ENCODE data around the gene DNAAF5. TPM values are rescaled to one million over a fixed set of nuclear protein-coding genes. Genes with fewer than 3 reads are reported as not detected.

The DNAAF5 gene
- total and polyA plus RNA-seq, 4 experiments from 2014 or later = 1.7 to 19.4 (median 10.3) TPM

- Histone ChIP-seq H3K4me1 (ENCODE audit: insufficient read depth, low read length) (no peaks in the 10 kb centered on the region), H3K27ac (ENCODE audit: low read depth, low read length) (no peak overlapping the region), H3K36me3 (ENCODE audit: insufficient read depth, low read length) (peaks cover 30% of the 10 kb centered on the region), H3K4me3 (ENCODE audit: low read length in 2 of 2) (no peak overlapping the region), H3K9me3 (ENCODE audit: control insufficient read depth in 1 of 2, low read length in 2 of 2) (no peaks in the 10 kb centered on the region), H3K27me3 (ENCODE audit: insufficient read depth, low read length) (no peaks in the 10 kb centered on the region)
- intact Hi-C loops (cut with micrococcal nuclease) = no loop called here
- POLR2A ChIA-PET (ENCODE audit: partially characterized antibody) = no interaction called here
- Mint-ChIP-seq H3K36me3 (peaks cover 34 to 47% of the 10 kb centered on the region in 2 donors), H3K9me3 (no peaks in the 10 kb centered on the region), H3K27ac (no peak overlapping the region), H3K4me3 (no peak overlapping the region), H3K27me3 (no peaks in the 10 kb centered on the region), H3K4me1 (no peaks in the 10 kb centered on the region)
- DNase-seq = no peak
- CTCF ChIA-PET (ENCODE audit: partially characterized antibody) = no interaction called here
These were observed 30.5 kb downstream of the DNAAF5 start for GRCh38 chr7:756928-757560.

GRCh38 chr7:757741-758163 lies 31.3 kb downstream of the DNAAF5 start:
- Histone ChIP-seq H3K36me3 (ENCODE audit: insufficient read depth, low read length) (peaks cover 30% of the 10 kb centered on the region), H3K27ac (ENCODE audit: low read depth, low read length) (no peak overlapping the region), H3K27me3 (ENCODE audit: insufficient read depth, low read length) (no peaks in the 10 kb centered on the region), H3K4me3 (ENCODE audit: low read length in 2 of 2) (no peak overlapping the region), H3K4me1 (ENCODE audit: insufficient read depth, low read length) (no peaks in the 10 kb centered on the region), H3K9me3 (ENCODE audit: control insufficient read depth in 1 of 2, low read length in 2 of 2) (no peaks in the 10 kb centered on the region)
- DNase-seq = no peak
- no peaks in the 10 kb centered on the region for H3K4me1 Mint-ChIP-seq
- H3K36me3 Mint-ChIP-seq = peaks cover 31 to 46% of the 10 kb centered on the region in 2 donors
- intact Hi-C loops (cut with micrococcal nuclease) = no loop called here
- no peaks in the 10 kb centered on the region for H3K9me3 Mint-ChIP-seq
- POLR2A ChIA-PET (ENCODE audit: partially characterized antibody) = no interaction called here
- no peak overlapping the region for H3K27ac Mint-ChIP-seq
- no peaks in the 10 kb centered on the region for H3K27me3 Mint-ChIP-seq
- CTCF ChIA-PET (ENCODE audit: partially characterized antibody) = no interaction called here
- H3K4me3 Mint-ChIP-seq = no peak overlapping the region

- POLR2A ChIA-PET (ENCODE audit: partially characterized antibody) = no interaction called here
- no peak overlapping the region for H3K4me3 Mint-ChIP-seq
- H3K4me1 Mint-ChIP-seq = no peaks in the 10 kb centered on the region
- no peaks in the 10 kb centered on the region for H3K9me3 ChIP-seq (ENCODE audit: control insufficient read depth in 1 of 2, low read length in 2 of 2)
- no peak for DNase-seq
- no peak overlapping the region for H3K4me3 ChIP-seq (ENCODE audit: low read length in 2 of 2)
- no peaks in the 10 kb centered on the region for H3K4me1 ChIP-seq (ENCODE audit: insufficient read depth, low read length)
- H3K36me3 Mint-ChIP-seq = peaks cover 24 to 43% of the 10 kb centered on the region in 2 donors
- H3K27ac Mint-ChIP-seq = no peak overlapping the region
- no peaks in the 10 kb centered on the region for H3K9me3 Mint-ChIP-seq
- H3K36me3 ChIP-seq (ENCODE audit: insufficient read depth, low read length) = peaks cover 46% of the 10 kb centered on the region
- H3K27me3 ChIP-seq (ENCODE audit: insufficient read depth, low read length) = no peaks in the 10 kb centered on the region
- CTCF ChIA-PET (ENCODE audit: partially characterized antibody) = no interaction called here
- no peaks in the 10 kb centered on the region for H3K27me3 Mint-ChIP-seq
- no peak overlapping the region for H3K27ac ChIP-seq (ENCODE audit: low read depth, low read length)
- intact Hi-C loops (cut with micrococcal nuclease) = no loop called here
These were observed 33.1 kb downstream of the DNAAF5 start for GRCh38 chr7:759569-759968.

GRCh38 chr7:760006-760405 lies 33.5 kb downstream of the DNAAF5 start:
- Mint-ChIP-seq H3K27ac (no peak overlapping the region), H3K27me3 (no peaks in the 10 kb centered on the region), H3K9me3 (no peaks in the 10 kb centered on the region), H3K36me3 (peaks cover 21 to 39% of the 10 kb centered on the region in 2 donors), H3K4me3 (no peak overlapping the region), H3K4me1 (no peaks in the 10 kb centered on the region)
- H3K27ac ChIP-seq (ENCODE audit: low read depth, low read length) = no peak overlapping the region
- no peaks in the 10 kb centered on the region for H3K27me3 ChIP-seq (ENCODE audit: insufficient read depth, low read length)
- intact Hi-C loops (cut with micrococcal nuclease) = no loop called here
- H3K9me3 ChIP-seq (ENCODE audit: control insufficient read depth in 1 of 2, low read length in 2 of 2) = no peaks in the 10 kb centered on the region
- DNase-seq = no peak
- POLR2A ChIA-PET (ENCODE audit: partially characterized antibody) = no interaction called here
- no peak overlapping the region for H3K4me3 ChIP-seq (ENCODE audit: low read length in 2 of 2)
- H3K4me1 ChIP-seq (ENCODE audit: insufficient read depth, low read length) = no peaks in the 10 kb centered on the region
- CTCF ChIA-PET (ENCODE audit: partially characterized antibody) = no interaction called here
- H3K36me3 ChIP-seq (ENCODE audit: insufficient read depth, low read length) = peaks cover 41% of the 10 kb centered on the region

- H3K36me3 Mint-ChIP-seq = peaks cover 16 to 37% of the 10 kb centered on the region in 2 donors
These were observed 34.6 kb downstream of the DNAAF5 start for GRCh38 chr7:761101-761500.

GRCh38 chr7:761631-762030 lies 35.1 kb downstream of the DNAAF5 start:
- Mint-ChIP-seq H3K4me3 (no peak overlapping the region), H3K9me3 (no peaks in the 10 kb centered on the region)
- intact Hi-C loops (cut with micrococcal nuclease) = no loop called here

More at GRCh38 chr7:761101-761500, 34.6 kb downstream of the DNAAF5 start:
- H3K27me3 ChIP-seq (ENCODE audit: insufficient read depth, low read length) = no peaks in the 10 kb centered on the region
- H3K9me3 Mint-ChIP-seq = no peaks in the 10 kb centered on the region
- H3K27ac Mint-ChIP-seq = peak overlapping the region in 1 of 7 donors; percentile 36
- peaks cover 36% of the 10 kb centered on the region for H3K36me3 ChIP-seq (ENCODE audit: insufficient read depth, low read length)
- no peaks in the 10 kb centered on the region for H3K4me1 Mint-ChIP-seq
- H3K27ac ChIP-seq (ENCODE audit: low read depth, low read length) = no peak overlapping the region
- no peak for DNase-seq
- no peaks in the 10 kb centered on the region for H3K4me1 ChIP-seq (ENCODE audit: insufficient read depth, low read length)
- POLR2A ChIA-PET (ENCODE audit: partially characterized antibody) = interaction anchor here (0.6 kb wide), 1 partner anchor 141 kb away, joined by 3 read pairs; no protein-coding TSS in a partner anchor
- CTCF ChIA-PET (ENCODE audit: partially characterized antibody) = no interaction called here
- no peak overlapping the region for H3K4me3 Mint-ChIP-seq
- no peaks in the 10 kb centered on the region for H3K27me3 Mint-ChIP-seq
- intact Hi-C loops (cut with micrococcal nuclease) = no loop called here
- no peaks in the 10 kb centered on the region for H3K9me3 ChIP-seq (ENCODE audit: control insufficient read depth in 1 of 2, low read length in 2 of 2)
- H3K4me3 ChIP-seq (ENCODE audit: low read length in 2 of 2) = no peak overlapping the region

GRCh38 chr7:762885-763284 lies 36.4 kb downstream of the DNAAF5 start:
- Histone ChIP-seq H3K27me3 (ENCODE audit: insufficient read depth, low read length) (no peaks in the 10 kb centered on the region), H3K27ac (ENCODE audit: low read depth, low read length) (no peak overlapping the region), H3K4me3 (ENCODE audit: low read length in 2 of 2) (no peak overlapping the region), H3K36me3 (ENCODE audit: insufficient read depth, low read length) (peaks cover 27% of the 10 kb centered on the region), H3K4me1 (ENCODE audit: insufficient read depth, low read length) (no peaks in the 10 kb centered on the region), H3K9me3 (ENCODE audit: control insufficient read depth in 1 of 2, low read length in 2 of 2) (no peaks in the 10 kb centered on the region)
- no peak for DNase-seq
- H3K27me3 Mint-ChIP-seq = no peaks in the 10 kb centered on the region
- peaks cover 24 to 42% of the 10 kb centered on the region in 2 donors for H3K36me3 Mint-ChIP-seq
- CTCF ChIA-PET (ENCODE audit: partially characterized antibody) = no interaction called here
- H3K4me1 Mint-ChIP-seq = peaks cover 0 to 2% (median 0%) of the 10 kb centered on the region in 4 donors
- no peak overlapping the region for H3K27ac Mint-ChIP-seq
- H3K9me3 Mint-ChIP-seq = no peaks in the 10 kb centered on the region
- intact Hi-C loops (cut with micrococcal nuclease) = no loop called here
- POLR2A ChIA-PET (ENCODE audit: partially characterized antibody) = no interaction called here
- H3K4me3 Mint-ChIP-seq = no peak overlapping the region

More at GRCh38 chr7:761631-762030, 35.1 kb downstream of the DNAAF5 start:
- no peak for DNase-seq
- H3K4me1 ChIP-seq (ENCODE audit: insufficient read depth, low read length) = no peaks in the 10 kb centered on the region
- peaks cover 36% of the 10 kb centered on the region for H3K36me3 ChIP-seq (ENCODE audit: insufficient read depth, low read length)
- H3K27ac ChIP-seq (ENCODE audit: low read depth, low read length) = no peak overlapping the region
- ChIA-PET CTCF (ENCODE audit: partially characterized antibody) (no interaction called here), POLR2A (ENCODE audit: partially characterized antibody) (no interaction called here)
- Mint-ChIP-seq H3K4me1 (no peaks in the 10 kb centered on the region), H3K36me3 (peaks cover 20 to 41% of the 10 kb centered on the region in 2 donors), H3K27ac (no peak overlapping the region), H3K27me3 (no peaks in the 10 kb centered on the region)
- no peaks in the 10 kb centered on the region for H3K9me3 ChIP-seq (ENCODE audit: control insufficient read depth in 1 of 2, low read length in 2 of 2)
- no peaks in the 10 kb centered on the region for H3K27me3 ChIP-seq (ENCODE audit: insufficient read depth, low read length)
- H3K4me3 ChIP-seq (ENCODE audit: low read length in 2 of 2) = no peak overlapping the region
